Ascending aorta (tissue), 2 donors: ENCODE measurements around the gene TMPRSS15. TPM values are rescaled to one million over a fixed set of nuclear protein-coding genes. Genes with fewer than 3 reads are reported as not detected.
"Not testable (repeated sequence)": the region's sequence is repeated elsewhere in the genome, so short reads cannot be mapped to it uniquely, and the experiment has no call there.

Experiments
- DNase-seq, 2 donors: peaks; one replicate each; pipeline ENCODE4 v3.0.0-alpha.2; 2019; ENCODE audit warnings: low spot score in 2 of 2
- H3K27ac ChIP-seq, 2 donors: fragments of 200-600 bp; sonication (generic); one replicate each; pipeline ENCODE4 v1.5.1; 2016 to 2017; ENCODE audit warnings: mild to moderate bottlenecking in 1 of 2
- H3K27me3 ChIP-seq: fragments of 200-600 bp; sonication (generic); one replicate; pipeline ENCODE4 v1.5.1; 2017
- H3K36me3 ChIP-seq, 2 donors: fragments of 200-600 bp; sonication (generic); one replicate each; pipeline ENCODE4 v1.5.1; 2016
- H3K4me1 ChIP-seq, 2 donors: fragments of 200-600 bp; sonication (generic); one replicate each; pipeline ENCODE4 v1.5.1; 2016 to 2017; ENCODE audit warnings: mild to moderate bottlenecking in 1 of 2
- H3K4me3 ChIP-seq, 2 donors: fragments of 200-600 bp; sonication (generic); one replicate each; pipeline ENCODE4 v1.5.1; 2016 to 2017; ENCODE audit warnings: mild to moderate bottlenecking in 1 of 2
- H3K9me3 ChIP-seq, 2 donors: fragments of 200-600 bp; sonication (generic); one replicate each; pipeline ENCODE4 v1.5.1; 2016
- CTCF ChIP-seq, 3 experiments: fragments of 200-600 bp in 2 of 3; fragments of 450-650 bp in 1 of 3; sonication (generic) in 2 of 3; IDR thresholded peaks; one replicate each; pipeline ENCODE4 v1.5.1; 2016 to 2019; ENCODE audit warnings: antibody characterized with exemption in 3 of 3, mild to moderate bottlenecking in 1 of 3, moderate library complexity in 1 of 3
- intact Hi-C: fragments of 100-400 bp; cut with DNase I; formaldehyde crosslinking; loops from one replicate; pipeline ENCODE4 v1.15.1; 2023
- total RNA-seq: library from RNA; depleted of rRNA; stranded (reverse); fragments of >200 nt; gene quantifications from one replicate; pipeline ENCODE4 v1.1.0, GENCODE V29; 2016

The TMPRSS15 gene
- total RNA-seq, 1 donor from 2014 or later = not detected

GRCh38 chr21:18387994-18388393 is 15.6 kb downstream of the TMPRSS15 start:
- Histone ChIP-seq H3K27me3 (no peaks in the 10 kb centered on the region), H3K36me3 (no peaks in the 10 kb centered on the region), H3K27ac (no peak overlapping the region), H3K9me3 (no peaks in the 10 kb centered on the region), H3K4me3 (no peak overlapping the region), H3K4me1 (no peaks in the 10 kb centered on the region)
- no peak for DNase-seq
- TF ChIP-seq CTCF (IDR thresholded peaks at IDR 0.05) = no peak
- intact Hi-C loops = no loop called here

GRCh38 chr21:18384771-18385170 is 18.8 kb downstream of the TMPRSS15 start:
- Histone ChIP-seq H3K36me3 (no peaks in the 10 kb centered on the region), H3K4me1 (no peaks in the 10 kb centered on the region)
- peak in 2 of 3 experiments; percentile 15 to 18 for TF ChIP-seq CTCF (IDR thresholded peaks at IDR 0.05)

GRCh38 chr21:18382934-18383619 is 20.5 kb downstream of the TMPRSS15 start:
- DNase-seq, H3K4me1 ChIP-seq, H3K4me3 ChIP-seq, H3K27ac ChIP-seq, H3K9me3 ChIP-seq, H3K36me3 ChIP-seq, H3K27me3 ChIP-seq, intact Hi-C loops: not testable (repeated sequence)

More at GRCh38 chr21:18384771-18385170, 18.8 kb downstream of the TMPRSS15 start:
- H3K9me3 ChIP-seq = no peaks in the 10 kb centered on the region
- H3K27me3 ChIP-seq = no peaks in the 10 kb centered on the region
- no peak overlapping the region for H3K4me3 ChIP-seq
- no peak overlapping the region for H3K27ac ChIP-seq
- intact Hi-C loops = no loop called here
- no peak for DNase-seq

GRCh38 chr21:18382141-18382540 is 21.4 kb downstream of the TMPRSS15 start:
- TF ChIP-seq CTCF (IDR thresholded peaks at IDR 0.05) = no peak
- no peaks in the 10 kb centered on the region for H3K9me3 ChIP-seq
- no peaks in the 10 kb centered on the region for H3K27me3 ChIP-seq
- no peak for DNase-seq
- H3K4me1 ChIP-seq = no peaks in the 10 kb centered on the region
- intact Hi-C loops = no loop called here
- no peak overlapping the region for H3K27ac ChIP-seq
- H3K36me3 ChIP-seq = no peaks in the 10 kb centered on the region
- H3K4me3 ChIP-seq = no peak overlapping the region

GRCh38 chr21:18373606-18374005 is 30.0 kb downstream of the TMPRSS15 start:
- no peaks in the 10 kb centered on the region for H3K4me1 ChIP-seq
- no peak for DNase-seq
- H3K27me3 ChIP-seq = no peaks in the 10 kb centered on the region
- no peaks in the 10 kb centered on the region for H3K9me3 ChIP-seq
- no peak for TF ChIP-seq CTCF (IDR thresholded peaks at IDR 0.05)
- H3K4me3 ChIP-seq = no peak overlapping the region
- intact Hi-C loops = no loop called here
- H3K36me3 ChIP-seq = no peaks in the 10 kb centered on the region
- no peak overlapping the region for H3K27ac ChIP-seq

- H3K36me3 ChIP-seq = no peaks in the 10 kb centered on the region
- H3K27ac ChIP-seq = no peak overlapping the region
- no peak for DNase-seq
- no peaks in the 10 kb centered on the region for H3K27me3 ChIP-seq
- no peak overlapping the region for H3K4me3 ChIP-seq
- no peaks in the 10 kb centered on the region for H3K9me3 ChIP-seq
- intact Hi-C loops = no loop called here
- no peak for TF ChIP-seq CTCF (IDR thresholded peaks at IDR 0.05)
- no peaks in the 10 kb centered on the region for H3K4me1 ChIP-seq
These were observed 33.3 kb downstream of the TMPRSS15 start for GRCh38 chr21:18370301-18370700.
